OCI-LY1 (cell line): ENCODE measurements around the gene LOXL3.

Source experiments
- H2AFZ ChIP-seq: fragments of 200-600 bp; sonication (generic), shearing (Covaris generic); 2 replicates; pipeline ENCODE4 v1.6.0; 2014; ENCODE audit warnings: antibody characterized with exemption, mild to moderate bottlenecking, low read length
- H3F3A ChIP-seq: fragments of 200-600 bp; sonication (generic), shearing (Covaris generic); 2 replicates; pipeline ENCODE4 v1.6.0; 2014; ENCODE audit warnings: mild to moderate bottlenecking, antibody characterized with exemption, low read length, moderate library complexity; ENCODE audit not compliant: insufficient read depth
- H3K27ac ChIP-seq: fragments of 200-600 bp; sonication (generic); 2 replicates; pipeline ENCODE4 v1.5.1; 2014; ENCODE audit warnings: low read length, mixed run types, mild to moderate bottlenecking, low read depth; ENCODE audit not compliant: poor library complexity, severe bottlenecking
- H3K27me3 ChIP-seq: fragments of 200-600 bp; sonication (generic); 2 replicates; pipeline ENCODE4 v1.6.0; 2014; ENCODE audit warnings: antibody characterized with exemption, mild to moderate bottlenecking, low read length, moderate library complexity; ENCODE audit not compliant: insufficient read depth
- H3K36me3 ChIP-seq: fragments of 200-600 bp; sonication (generic); 2 replicates; pipeline ENCODE4 v1.6.1; 2014; ENCODE audit warnings: mild to moderate bottlenecking, antibody characterized with exemption, low read length, moderate library complexity, mixed read lengths; ENCODE audit not compliant: insufficient read depth
- H3K4me1 ChIP-seq: fragments of 200-600 bp; sonication (generic); 2 replicates; pipeline ENCODE4 v1.5.1; 2014; ENCODE audit warnings: mild to moderate bottlenecking, low read length, moderate library complexity; ENCODE audit not compliant: insufficient read depth, severe bottlenecking
- H3K4me2 ChIP-seq: fragments of 200-600 bp; sonication (generic), shearing (Covaris generic); 2 replicates; pipeline ENCODE4 v1.6.1; 2014; ENCODE audit warnings: low read length
- H3K4me3 ChIP-seq: fragments of 200-600 bp; sonication (generic); 2 replicates; pipeline ENCODE4 v1.5.1; 2014; ENCODE audit warnings: low read length, low read depth, mild to moderate bottlenecking, mixed read lengths; ENCODE audit not compliant: poor library complexity, severe bottlenecking
- H3K79me2 ChIP-seq: fragments of 200-600 bp; shearing (Covaris generic); 2 replicates; pipeline ENCODE4 v1.6.1; 2016; ENCODE audit warnings: mixed run types, low read length, mixed read lengths; ENCODE audit not compliant: insufficient read depth
- H3K9ac ChIP-seq: fragments of 200-600 bp; sonication (generic), shearing (Covaris generic); 2 replicates; pipeline ENCODE4 v1.6.1; 2014; ENCODE audit warnings: mild to moderate bottlenecking, low read length, mixed read lengths
- H3K9me2 ChIP-seq: fragments of 200-600 bp; sonication (generic), shearing (Covaris generic); 2 replicates; pipeline ENCODE4 v1.6.1; 2014; ENCODE audit warnings: low read depth, mild to moderate bottlenecking, low read length, mixed read lengths
- H3K9me3 ChIP-seq: fragments of 200-600 bp; shearing (Covaris generic); 2 replicates; pipeline ENCODE4 v1.6.1; 2014; ENCODE audit warnings: low read length, mixed read lengths
- H4K20me1 ChIP-seq: fragments of 200-600 bp; sonication (generic), shearing (Covaris generic); 2 replicates; pipeline ENCODE4 v1.6.0; 2016; ENCODE audit warnings: mild to moderate bottlenecking, low read length; ENCODE audit not compliant: insufficient read depth
- CTCF ChIP-seq: fragments of 200-600 bp; sonication (generic), shearing (Covaris generic); IDR thresholded peaks from 2 replicates; pipeline ENCODE4 v1.5.1; 2017; ENCODE audit warnings: mild to moderate bottlenecking, antibody characterized with exemption, low read length, moderate library complexity, mixed read lengths
- EZH2 ChIP-seq: fragments of 200-600 bp; sonication (generic), shearing (Covaris generic); IDR thresholded peaks from 2 replicates; pipeline ENCODE4 v1.8.0; 2017; ENCODE audit warnings: borderline replicate concordance, mixed run types, mild to moderate bottlenecking, antibody characterized with exemption, low read length, moderate library complexity, mixed read lengths

The LOXL3 gene

DNA sequence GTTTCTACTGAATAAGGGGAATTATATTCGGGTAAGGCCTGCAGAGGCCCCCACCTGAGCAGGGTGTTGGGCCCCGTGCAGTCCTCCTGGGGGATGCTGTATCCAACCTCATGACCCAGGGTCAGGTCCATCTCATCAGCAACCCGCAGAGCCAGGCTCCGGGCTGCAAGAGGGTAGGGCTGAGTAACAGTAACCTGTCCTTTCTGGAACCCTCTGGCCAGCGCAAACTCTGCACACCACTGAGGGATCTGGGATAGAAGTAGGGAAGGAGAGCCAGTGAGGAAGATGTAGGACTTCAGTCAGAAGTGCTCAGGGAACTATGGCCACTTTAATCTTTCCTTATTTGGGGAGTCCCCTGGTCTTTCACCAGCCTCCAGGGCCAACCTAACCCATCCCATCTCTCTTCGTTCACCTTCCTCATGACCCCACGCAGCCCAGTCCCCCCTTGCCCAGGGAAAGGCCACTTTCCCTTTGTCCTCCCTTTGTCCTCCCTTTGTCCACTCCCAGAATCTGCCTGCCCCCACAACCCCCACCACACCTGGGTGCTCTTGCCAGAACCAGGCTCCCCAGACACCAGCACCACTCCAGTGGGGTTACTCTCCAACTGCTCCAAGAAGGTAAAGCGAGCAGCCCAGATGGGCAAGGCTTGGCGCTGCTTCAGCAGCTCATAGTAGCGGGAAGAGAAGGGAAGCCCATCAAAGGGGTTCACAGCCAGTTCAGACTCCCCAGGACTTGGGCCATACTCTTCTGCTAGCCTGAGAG lies 28.6 kb downstream of the LOXL3 start:
- Histone ChIP-seq H4K20me1 (no peaks in the 10 kb centered on the region), H3K9me2 (no peaks in the 10 kb centered on the region), H3K9ac (no peak overlapping the region), H3K36me3 (peaks cover 37% of the 10 kb centered on the region), H3K4me3 (no peak overlapping the region), H3K4me1 (peaks cover 14% of the 10 kb centered on the region), H3F3A (no peaks in the 10 kb centered on the region), H3K9me3 (no peaks in the 10 kb centered on the region), H3K79me2 (peaks cover 10% of the 10 kb centered on the region), H3K27me3 (no peaks in the 10 kb centered on the region), H2AFZ (no peak overlapping the region), H3K4me2 (no peak overlapping the region), H3K27ac (no peak overlapping the region)
- no peak for TF ChIP-seq EZH2
- no peak for TF ChIP-seq CTCF

DNA sequence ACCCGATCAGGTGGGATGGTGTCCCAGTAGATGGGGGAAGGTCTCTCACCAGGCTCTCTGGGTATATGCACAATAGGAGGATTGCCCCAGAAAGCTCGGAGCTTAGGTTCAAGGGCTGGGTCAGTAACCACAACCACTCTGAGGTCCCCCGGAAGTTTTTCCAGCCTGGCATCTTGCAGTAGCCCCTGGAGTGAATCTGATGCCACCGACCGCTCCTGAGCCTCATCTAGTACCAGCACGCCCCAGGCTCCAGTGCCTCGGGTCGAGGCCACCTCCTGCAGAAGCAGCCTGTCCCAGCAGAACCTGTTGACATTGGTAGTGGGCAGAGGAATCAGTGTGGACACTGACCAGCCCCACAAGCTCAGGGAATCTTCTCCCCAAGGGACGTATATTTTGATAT lies 29.7 kb downstream of the LOXL3 start:
- Histone ChIP-seq H3K27me3 (no peaks in the 10 kb centered on the region; the same call in 1 of the 2 replicates), H3K4me2 (no peak overlapping the region), H3K79me2 (peaks cover 7% of the 10 kb centered on the region), H3K9me3 (no peaks in the 10 kb centered on the region), H3K4me3 (no peak overlapping the region), H3K9me2 (no peaks in the 10 kb centered on the region), H4K20me1 (no peaks in the 10 kb centered on the region), H3K36me3 (peaks cover 34% of the 10 kb centered on the region), H3K9ac (no peak overlapping the region), H3K4me1 (peaks cover 14% of the 10 kb centered on the region), H3F3A (no peaks in the 10 kb centered on the region), H2AFZ (no peak overlapping the region), H3K27ac (no peak overlapping the region)
- TF ChIP-seq CTCF (no peak), EZH2 (no peak)

GRCh38 chr2:74522516-74522915 lies 31.2 kb downstream of the LOXL3 start:
- Histone ChIP-seq H3K9me3 (no peaks in the 10 kb centered on the region), H3K79me2 (no peaks in the 10 kb centered on the region), H3K27me3 (peaks cover 3% of the 10 kb centered on the region; the same call in 1 of the 2 replicates), H3K4me1 (no peaks in the 10 kb centered on the region), H3K36me3 (peaks cover 22% of the 10 kb centered on the region), H3F3A (no peaks in the 10 kb centered on the region), H4K20me1 (no peaks in the 10 kb centered on the region), H2AFZ (no peak overlapping the region), H3K4me3 (no peak overlapping the region), H3K4me2 (no peak overlapping the region), H3K27ac (no peak overlapping the region), H3K9me2 (no peaks in the 10 kb centered on the region), H3K9ac (no peak overlapping the region)
- TF ChIP-seq EZH2 = no peak
- TF ChIP-seq CTCF = no peak
